ENCODE measurements around the gene SWAP70.

SWAP70 gene

DNA sequence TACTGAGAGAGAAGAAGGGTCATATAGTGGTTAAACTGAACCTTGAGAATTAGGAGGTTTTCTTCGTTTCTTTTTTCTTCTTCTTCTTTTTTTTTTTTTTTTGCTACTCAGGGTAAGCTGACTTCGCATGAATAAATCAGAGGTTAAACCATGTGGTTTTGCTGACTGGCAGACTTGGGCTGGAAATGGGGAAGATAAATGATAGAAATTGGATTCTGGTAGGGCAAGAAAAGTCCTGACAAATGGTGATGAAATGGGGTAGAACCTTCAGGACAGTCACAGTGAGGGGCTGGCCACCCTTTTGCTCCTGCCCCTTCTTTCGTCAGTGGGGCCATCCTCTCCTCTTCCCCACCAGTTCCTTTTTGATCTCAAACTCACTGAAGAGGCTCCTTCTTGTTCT, 1.6 kb upstream of the SWAP70 start:
- no peak overlapping the region for H3K14ac ChIP-seq (ENCODE audit: low read length in 2 of 2)
- peaks cover 0 to 4% of the 10 kb centered on the region in 2 experiments for H3K36me3 ChIP-seq (ENCODE audit: control insufficient read depth in 1 of 2, insufficient read depth in 2 of 2, low read depth in 1 of 2, low read length in 2 of 2)
- H3K79me1 ChIP-seq (replicated peaks; ENCODE audit: low read length, poor library complexity, severe bottlenecking) = peaks cover 3% of the 10 kb centered on the region
- H3K4ac ChIP-seq (ENCODE audit: low read depth in 1 of 2, low read length in 2 of 2) = no peak overlapping the region
- no peak overlapping the region for H4K91ac ChIP-seq (ENCODE audit: low read length)
- H2AFZ ChIP-seq (ENCODE audit: low read depth, low read length) = no peak overlapping the region
- WGBS = 94% methylated on average over 3 of the region's 3 CpGs
- H3K18ac ChIP-seq (ENCODE audit: low read depth in 1 of 2, low read length in 2 of 2) = peak overlapping the region in 1 of 2 experiments; percentile 30
- peak overlapping the region; percentile 13 for H3K27ac ChIP-seq (ENCODE audit: low read length, poor library complexity, severe bottlenecking)
- no peaks in the 10 kb centered on the region for H3K27me3 ChIP-seq (ENCODE audit: control insufficient read depth in 1 of 2, insufficient read depth in 1 of 2, low read length in 2 of 2)
- no peak overlapping the region for H2BK12ac ChIP-seq (ENCODE audit: low read length in 2 of 2)
- H3K4me3 ChIP-seq (ENCODE audit: insufficient read depth in 1 of 2, low read depth in 1 of 2, low read length in 2 of 2) = no peak overlapping the region
- H3K9ac ChIP-seq (ENCODE audit: low read length) = no peak overlapping the region
- H2BK120ac ChIP-seq (ENCODE audit: low read depth, low read length) = no peak overlapping the region
- H2BK15ac ChIP-seq (ENCODE audit: low read depth, poor library complexity, severe bottlenecking) = no peak overlapping the region
- peak overlapping the region; percentile 38 for H4K8ac ChIP-seq (ENCODE audit: low read length)
- no peak for DNase-seq
- no peaks in the 10 kb centered on the region for H3K9me3 ChIP-seq (ENCODE audit: control insufficient read depth, low read length)
- H3K4me2 ChIP-seq (ENCODE audit: low read length, poor library complexity, severe bottlenecking) = peak overlapping the region; percentile 17
- H3K23ac ChIP-seq (ENCODE audit: low read length in 2 of 2) = no peak overlapping the region
- H2BK5ac ChIP-seq (ENCODE audit: low read depth, low read length, poor library complexity, severe bottlenecking) = no peak overlapping the region
- H3K4me1 ChIP-seq (ENCODE audit: control insufficient read depth, insufficient read depth, low read depth, low read length) = peaks cover 8% of the 10 kb centered on the region
- no peak overlapping the region for H2AK5ac ChIP-seq (ENCODE audit: low read length, severe bottlenecking)

DNA sequence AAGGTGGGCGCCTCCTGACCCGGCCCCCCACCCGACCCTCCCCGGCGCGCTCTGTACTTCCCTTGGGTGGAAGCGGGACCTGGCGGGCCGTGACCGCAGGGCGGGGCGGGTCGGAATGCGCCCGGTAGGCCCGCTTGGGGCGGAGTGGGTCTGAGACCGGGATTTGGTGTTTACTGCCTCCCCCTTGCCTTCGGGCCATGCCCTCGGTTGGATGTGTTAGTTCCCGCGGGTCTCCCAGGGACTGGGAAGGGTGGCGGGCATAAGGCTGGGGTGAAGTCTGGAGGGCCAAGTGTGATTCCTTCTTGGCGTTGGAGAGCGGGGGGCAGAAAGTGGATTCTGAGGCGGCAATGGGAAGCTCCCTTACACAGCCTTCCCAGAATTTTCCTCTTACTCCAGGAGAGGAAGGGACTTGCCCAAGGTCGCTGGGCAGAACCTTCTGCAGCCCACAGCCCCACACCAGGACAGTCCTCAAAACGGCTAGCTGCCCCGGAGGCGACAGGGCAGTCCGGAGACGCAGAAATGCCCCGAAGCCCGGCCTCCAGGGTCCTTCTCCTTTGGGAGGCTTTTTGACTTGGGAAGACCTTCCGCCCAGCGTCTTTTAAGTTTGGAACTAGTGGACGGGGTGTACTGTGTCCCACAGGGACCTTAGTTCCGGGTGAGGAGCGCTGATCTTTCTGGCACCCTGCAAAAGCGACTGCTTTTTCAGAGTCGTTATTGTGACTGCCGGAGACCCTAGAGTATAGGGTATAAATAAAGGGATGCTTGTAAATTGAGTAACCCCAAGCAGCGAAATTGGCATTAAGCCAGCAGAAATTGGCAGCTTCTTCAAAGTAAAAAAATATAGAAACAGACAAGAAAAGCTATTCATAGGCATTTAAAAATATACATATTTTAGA, 647 bp downstream of the SWAP70 start:
- Histone ChIP-seq H3K4me3 (ENCODE audit: insufficient read depth in 1 of 2, low read depth in 1 of 2, low read length in 2 of 2) (peak overlapping the region; percentile 88 to 93), H3K9me3 (ENCODE audit: control insufficient read depth, low read length) (no peaks in the 10 kb centered on the region), H3K79me1 (replicated peaks; ENCODE audit: low read length, poor library complexity, severe bottlenecking) (peaks cover 3% of the 10 kb centered on the region), H3K27me3 (ENCODE audit: control insufficient read depth in 1 of 2, insufficient read depth in 1 of 2, low read length in 2 of 2) (no peaks in the 10 kb centered on the region), H3K4ac (ENCODE audit: low read depth in 1 of 2, low read length in 2 of 2) (peak overlapping the region; percentile 35 to 69), H3K14ac (ENCODE audit: low read length in 2 of 2) (peak overlapping the region in 1 of 2 experiments; percentile 48), H4K91ac (ENCODE audit: low read length) (peak overlapping the region; percentile 87), H3K4me2 (ENCODE audit: low read length, poor library complexity, severe bottlenecking) (peak overlapping the region; percentile 32), H2BK120ac (ENCODE audit: low read depth, low read length) (peak overlapping the region; percentile 93), H3K27ac (ENCODE audit: low read length, poor library complexity, severe bottlenecking) (peak overlapping the region; percentile 64), H3K4me1 (ENCODE audit: control insufficient read depth, insufficient read depth, low read depth, low read length) (peaks cover 8% of the 10 kb centered on the region), H2AK5ac (ENCODE audit: low read length, severe bottlenecking) (peak overlapping the region; percentile 18), H2BK5ac (ENCODE audit: low read depth, low read length, poor library complexity, severe bottlenecking) (no peak overlapping the region), H3K36me3 (ENCODE audit: control insufficient read depth in 1 of 2, insufficient read depth in 2 of 2, low read depth in 1 of 2, low read length in 2 of 2) (peaks cover 3 to 5% of the 10 kb centered on the region in 2 experiments), H3K9ac (ENCODE audit: low read length) (peak overlapping the region; percentile 95), H2BK12ac (ENCODE audit: low read length in 2 of 2) (peak overlapping the region in 1 of 2 experiments; percentile 10), H2AFZ (ENCODE audit: low read depth, low read length) (no peak overlapping the region), H4K8ac (ENCODE audit: low read length) (peak overlapping the region; percentile 78), H3K18ac (ENCODE audit: low read depth in 1 of 2, low read length in 2 of 2) (peak overlapping the region; percentile 81 to 91), H3K23ac (ENCODE audit: low read length in 2 of 2) (no peak overlapping the region), H2BK15ac (ENCODE audit: low read depth, poor library complexity, severe bottlenecking) (peak overlapping the region; percentile 88)
- DNase-seq = peak; percentile 70
- under 1% methylated on average over 34 of the region's 43 CpGs for WGBS

DNA sequence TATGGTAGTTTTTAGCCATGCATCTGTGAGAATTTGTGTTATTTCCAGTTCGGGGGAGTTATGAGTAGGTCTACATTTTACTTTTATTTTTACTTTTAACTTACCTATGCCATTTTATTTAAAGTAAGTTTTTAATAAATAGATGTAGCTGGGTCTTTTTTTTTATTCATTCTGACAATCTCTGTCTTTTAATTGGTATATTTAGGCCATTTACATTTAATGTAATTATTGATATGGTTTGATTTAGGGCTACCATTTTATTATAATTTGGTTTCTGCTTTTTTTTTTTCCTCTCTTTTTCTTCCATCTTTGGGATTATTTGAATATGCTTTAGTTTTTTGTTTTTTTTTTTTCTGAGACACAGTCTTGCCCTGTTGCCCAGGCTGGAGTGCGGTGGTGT, 1.9 kb downstream of the SWAP70 start:
- H3K79me1 ChIP-seq (replicated peaks; ENCODE audit: low read length, poor library complexity, severe bottlenecking) = peaks cover 3% of the 10 kb centered on the region
- WGBS = 100% methylated on average over 1 of the region's 2 CpGs

DNA sequence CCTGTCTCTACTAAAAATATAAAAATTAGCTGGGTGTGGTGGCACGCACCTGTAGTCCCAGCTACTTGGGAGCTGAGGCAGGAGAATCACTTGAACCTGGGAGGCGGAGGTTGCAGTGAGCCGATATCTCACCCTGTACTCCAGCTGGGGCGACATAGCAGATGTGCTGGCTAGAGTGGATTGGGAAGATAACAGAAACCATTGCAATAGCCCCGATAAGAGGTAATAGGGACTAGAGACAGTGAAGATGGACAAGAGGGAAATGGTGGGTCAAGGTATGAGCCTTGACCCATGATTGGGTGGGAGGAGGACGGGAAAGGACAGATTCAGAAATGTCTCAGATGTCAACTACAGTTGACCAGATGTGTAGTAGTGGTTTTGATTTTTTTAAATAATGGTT, 6.1 kb downstream of the SWAP70 start:
- no peak overlapping the region for H4K8ac ChIP-seq (ENCODE audit: low read length)
- 96% methylated on average over 6 of the region's 6 CpGs for whole genome bisulfite sequencing
- no peak overlapping the region for H3K27ac ChIP-seq (ENCODE audit: low read length, poor library complexity, severe bottlenecking)
- H3K14ac ChIP-seq (ENCODE audit: low read length in 2 of 2) = no peak overlapping the region
- H2BK15ac ChIP-seq (ENCODE audit: low read depth, poor library complexity, severe bottlenecking) = no peak overlapping the region
- no peaks in the 10 kb centered on the region for H3K27me3 ChIP-seq (ENCODE audit: control insufficient read depth in 1 of 2, insufficient read depth in 1 of 2, low read length in 2 of 2)
- no peak for DNase-seq
- no peak overlapping the region for H2BK12ac ChIP-seq (ENCODE audit: low read length in 2 of 2)
- no peak overlapping the region for H2BK120ac ChIP-seq (ENCODE audit: low read depth, low read length)
- no peak overlapping the region for H2AFZ ChIP-seq (ENCODE audit: low read depth, low read length)
- H3K4ac ChIP-seq (ENCODE audit: low read depth in 1 of 2, low read length in 2 of 2) = no peak overlapping the region
- no peak overlapping the region for H3K4me3 ChIP-seq (ENCODE audit: insufficient read depth in 1 of 2, low read depth in 1 of 2, low read length in 2 of 2)
- no peak overlapping the region for H3K9ac ChIP-seq (ENCODE audit: low read length)
- no peak overlapping the region for H4K91ac ChIP-seq (ENCODE audit: low read length)
- H3K23ac ChIP-seq (ENCODE audit: low read length in 2 of 2) = no peak overlapping the region
- H3K4me2 ChIP-seq (ENCODE audit: low read length, poor library complexity, severe bottlenecking) = no peak overlapping the region
- H3K79me1 ChIP-seq (replicated peaks; ENCODE audit: low read length, poor library complexity, severe bottlenecking) = peaks cover 1% of the 10 kb centered on the region
- H2AK5ac ChIP-seq (ENCODE audit: low read length, severe bottlenecking) = no peak overlapping the region
- H3K4me1 ChIP-seq (ENCODE audit: control insufficient read depth, insufficient read depth, low read depth, low read length) = peaks cover 2% of the 10 kb centered on the region
- no peak overlapping the region for H2BK5ac ChIP-seq (ENCODE audit: low read depth, low read length, poor library complexity, severe bottlenecking)
- peaks cover 3 to 13% of the 10 kb centered on the region in 2 experiments for H3K36me3 ChIP-seq (ENCODE audit: control insufficient read depth in 1 of 2, insufficient read depth in 2 of 2, low read depth in 1 of 2, low read length in 2 of 2)
- no peak overlapping the region for H3K18ac ChIP-seq (ENCODE audit: low read depth in 1 of 2, low read length in 2 of 2)
- no peaks in the 10 kb centered on the region for H3K9me3 ChIP-seq (ENCODE audit: control insufficient read depth, low read length)

More for the DNA sequence above, 1.9 kb downstream of the SWAP70 start:
- DNase-seq = no peak
- Histone ChIP-seq H3K18ac (ENCODE audit: low read depth in 1 of 2, low read length in 2 of 2) (no peak overlapping the region), H2BK15ac (ENCODE audit: low read depth, poor library complexity, severe bottlenecking) (no peak overlapping the region), H3K36me3 (ENCODE audit: control insufficient read depth in 1 of 2, insufficient read depth in 2 of 2, low read depth in 1 of 2, low read length in 2 of 2) (peaks cover 3 to 5% of the 10 kb centered on the region in 2 experiments), H3K27me3 (ENCODE audit: control insufficient read depth in 1 of 2, insufficient read depth in 1 of 2, low read length in 2 of 2) (no peaks in the 10 kb centered on the region), H2BK120ac (ENCODE audit: low read depth, low read length) (no peak overlapping the region), H3K27ac (ENCODE audit: low read length, poor library complexity, severe bottlenecking) (no peak overlapping the region), H3K23ac (ENCODE audit: low read length in 2 of 2) (no peak overlapping the region), H3K9ac (ENCODE audit: low read length) (no peak overlapping the region), H3K9me3 (ENCODE audit: control insufficient read depth, low read length) (no peaks in the 10 kb centered on the region), H3K4me1 (ENCODE audit: control insufficient read depth, insufficient read depth, low read depth, low read length) (peaks cover 8% of the 10 kb centered on the region), H4K8ac (ENCODE audit: low read length) (no peak overlapping the region), H3K4me2 (ENCODE audit: low read length, poor library complexity, severe bottlenecking) (no peak overlapping the region), H3K14ac (ENCODE audit: low read length in 2 of 2) (no peak overlapping the region), H3K4ac (ENCODE audit: low read depth in 1 of 2, low read length in 2 of 2) (no peak overlapping the region), H2AFZ (ENCODE audit: low read depth, low read length) (no peak overlapping the region), H2BK5ac (ENCODE audit: low read depth, low read length, poor library complexity, severe bottlenecking) (no peak overlapping the region), H3K4me3 (ENCODE audit: insufficient read depth in 1 of 2, low read depth in 1 of 2, low read length in 2 of 2) (peak overlapping the region in 1 of 2 experiments; percentile 93), H4K91ac (ENCODE audit: low read length) (no peak overlapping the region), H2BK12ac (ENCODE audit: low read length in 2 of 2) (no peak overlapping the region), H2AK5ac (ENCODE audit: low read length, severe bottlenecking) (no peak overlapping the region)

All from mesenchymal stem cell (in vitro differentiated cells and primary cell).